Mucosa of stomach (tissue), 1 donor: ENCODE results near the gene FAIM2.

Experiments
- H3K27me3 ChIP-seq: one replicate; pipeline ENCODE4 v1.7.0; 2013; ENCODE audit warnings: mild to moderate bottlenecking, low read length; ENCODE audit not compliant: control insufficient read depth, insufficient read depth
- H3K36me3 ChIP-seq: one replicate; pipeline ENCODE4 v1.7.0; 2013; ENCODE audit warnings: low read length; ENCODE audit not compliant: control insufficient read depth, insufficient read depth
- H3K4me1 ChIP-seq: one replicate; pipeline ENCODE4 v1.7.0; 2013; ENCODE audit warnings: mild to moderate bottlenecking, low read length; ENCODE audit not compliant: control insufficient read depth, insufficient read depth
- H3K4me3 ChIP-seq: one replicate; pipeline ENCODE4 v1.7.0; 2013; ENCODE audit warnings: low read length
- H3K9ac ChIP-seq: one replicate; pipeline ENCODE4 v1.7.0; 2013; ENCODE audit warnings: mild to moderate bottlenecking, low read length, moderate library complexity
- H3K9me3 ChIP-seq: one replicate; pipeline ENCODE4 v1.7.0; 2013; ENCODE audit warnings: mild to moderate bottlenecking, low read length, moderate library complexity; ENCODE audit not compliant: control insufficient read depth
- donor health status: Pancreatic carcinoma.

Gene FAIM2

GRCh38 chr12:49945394-49946080 is 41.8 kb upstream of the FAIM2 start:
- Histone ChIP-seq H3K9me3 (no peaks in the 10 kb centered on the region), H3K9ac (peak overlapping the region; percentile 57), H3K4me1 (peaks cover 24% of the 10 kb centered on the region), H3K36me3 (no peaks in the 10 kb centered on the region), H3K4me3 (peak overlapping the region; percentile 9), H3K27me3 (no peaks in the 10 kb centered on the region)

- H3K4me1 ChIP-seq = peaks cover 21% of the 10 kb centered on the region
Measured at GRCh38 chr12:49944718-49945117, 41.0 kb upstream of the FAIM2 start.

GRCh38 chr12:49944046-49944445 is 40.3 kb upstream of the FAIM2 start:
- Histone ChIP-seq H3K36me3 (no peaks in the 10 kb centered on the region), H3K9ac (no peak overlapping the region), H3K27me3 (no peaks in the 10 kb centered on the region), H3K4me3 (no peak overlapping the region), H3K9me3 (no peaks in the 10 kb centered on the region), H3K4me1 (peaks cover 24% of the 10 kb centered on the region)

More at GRCh38 chr12:49944718-49945117, 41.0 kb upstream of the FAIM2 start:
- H3K9me3 ChIP-seq = no peaks in the 10 kb centered on the region
- no peaks in the 10 kb centered on the region for H3K36me3 ChIP-seq
- H3K27me3 ChIP-seq = no peaks in the 10 kb centered on the region
- H3K4me3 ChIP-seq = no peak overlapping the region
- H3K9ac ChIP-seq = no peak overlapping the region

GRCh38 chr12:49943625-49943960 is 39.9 kb upstream of the FAIM2 start:
- Histone ChIP-seq H3K4me1 (peaks cover 24% of the 10 kb centered on the region), H3K9ac (no peak overlapping the region), H3K4me3 (no peak overlapping the region), H3K36me3 (no peaks in the 10 kb centered on the region), H3K9me3 (no peaks in the 10 kb centered on the region), H3K27me3 (no peaks in the 10 kb centered on the region)

- Histone ChIP-seq H3K36me3 (no peaks in the 10 kb centered on the region), H3K4me1 (peaks cover 24% of the 10 kb centered on the region), H3K9ac (no peak overlapping the region), H3K9me3 (no peaks in the 10 kb centered on the region), H3K4me3 (no peak overlapping the region), H3K27me3 (no peaks in the 10 kb centered on the region)
Measured at GRCh38 chr12:49942921-49943624, 39.4 kb upstream of the FAIM2 start.

GRCh38 chr12:49942512-49942893 is 38.8 kb upstream of the FAIM2 start:
- H3K27me3 ChIP-seq = no peaks in the 10 kb centered on the region
- H3K9me3 ChIP-seq = no peaks in the 10 kb centered on the region

GRCh38 chr12:49941556-49942511 is 38.1 kb upstream of the FAIM2 start:
- H3K9ac ChIP-seq = no peak overlapping the region
- no peaks in the 10 kb centered on the region for H3K9me3 ChIP-seq
- H3K4me1 ChIP-seq = peaks cover 24% of the 10 kb centered on the region

More at GRCh38 chr12:49942512-49942893, 38.8 kb upstream of the FAIM2 start:
- Histone ChIP-seq H3K4me1 (peaks cover 24% of the 10 kb centered on the region), H3K9ac (no peak overlapping the region), H3K4me3 (no peak overlapping the region), H3K36me3 (no peaks in the 10 kb centered on the region)

GRCh38 chr12:49939707-49940106 is 36.0 kb upstream of the FAIM2 start:
- Histone ChIP-seq H3K4me1 (peaks cover 15% of the 10 kb centered on the region), H3K36me3 (no peaks in the 10 kb centered on the region)

More at GRCh38 chr12:49941556-49942511, 38.1 kb upstream of the FAIM2 start:
- Histone ChIP-seq H3K4me3 (no peak overlapping the region), H3K27me3 (no peaks in the 10 kb centered on the region), H3K36me3 (no peaks in the 10 kb centered on the region)

GRCh38 chr12:49939307-49939706 is 35.6 kb upstream of the FAIM2 start:
- H3K36me3 ChIP-seq = no peaks in the 10 kb centered on the region
- H3K27me3 ChIP-seq = no peaks in the 10 kb centered on the region
- H3K9me3 ChIP-seq = no peaks in the 10 kb centered on the region
- H3K4me3 ChIP-seq = no peak overlapping the region
- H3K9ac ChIP-seq = peak overlapping the region; percentile 7
- peaks cover 15% of the 10 kb centered on the region for H3K4me1 ChIP-seq

More at GRCh38 chr12:49939707-49940106, 36.0 kb upstream of the FAIM2 start:
- Histone ChIP-seq H3K4me3 (no peak overlapping the region), H3K9me3 (no peaks in the 10 kb centered on the region), H3K27me3 (no peaks in the 10 kb centered on the region), H3K9ac (peak overlapping the region; percentile 7)

- no peaks in the 10 kb centered on the region for H3K27me3 ChIP-seq
- no peak overlapping the region for H3K9ac ChIP-seq
- no peaks in the 10 kb centered on the region for H3K9me3 ChIP-seq
- H3K4me3 ChIP-seq = no peak overlapping the region
- peaks cover 7% of the 10 kb centered on the region for H3K4me1 ChIP-seq
- no peaks in the 10 kb centered on the region for H3K36me3 ChIP-seq
Measured at GRCh38 chr12:49937639-49938300, 34.1 kb upstream of the FAIM2 start.

GRCh38 chr12:49936925-49937324 is 33.2 kb upstream of the FAIM2 start:
- Histone ChIP-seq H3K4me3 (no peak overlapping the region), H3K9ac (no peak overlapping the region), H3K27me3 (no peaks in the 10 kb centered on the region), H3K36me3 (no peaks in the 10 kb centered on the region), H3K9me3 (no peaks in the 10 kb centered on the region), H3K4me1 (peaks cover 7% of the 10 kb centered on the region)
